ENCODE measurements around the gene NPAS3.

NPAS3 gene

GRCh38 chr14:33511851-33512640 is 573.4 kb downstream of the NPAS3 start:
- TF ChIP-seq TAF1 (IDR thresholded peaks at IDR 0.05; ENCODE audit: borderline replicate concordance, insufficient read depth, low read length) (no peak), FOXP2 (optimal IDR thresholded peaks at IDR 0.05; ENCODE audit: borderline replicate concordance, extremely low read depth, extremely low read length, insufficient read depth) (no peak), SIN3A (IDR thresholded peaks at IDR 0.05; ENCODE audit: borderline replicate concordance, insufficient read depth, low read length) (no peak), REST (IDR thresholded peaks at IDR 0.05; ENCODE audit: insufficient read depth in 1 of 2, low read depth in 2 of 2, low read length in 2 of 2) (no peak), POLR2AphosphoS5 (IDR thresholded peaks at IDR 0.05; ENCODE audit: low read depth, low read length) (no peak)

GRCh38 chr14:33515441-33515840 is 576.8 kb downstream of the NPAS3 start:
- no peak for TF ChIP-seq REST (IDR thresholded peaks at IDR 0.05; ENCODE audit: insufficient read depth in 1 of 2, low read depth in 2 of 2, low read length in 2 of 2)
- TF ChIP-seq FOXP2 (optimal IDR thresholded peaks at IDR 0.05; ENCODE audit: borderline replicate concordance, extremely low read depth, extremely low read length, insufficient read depth) = no peak
- TF ChIP-seq POLR2AphosphoS5 (IDR thresholded peaks at IDR 0.05; ENCODE audit: low read depth, low read length) = no peak
- no peak for TF ChIP-seq SIN3A (IDR thresholded peaks at IDR 0.05; ENCODE audit: borderline replicate concordance, insufficient read depth, low read length)
- TF ChIP-seq TAF1 (IDR thresholded peaks at IDR 0.05; ENCODE audit: borderline replicate concordance, insufficient read depth, low read length) = no peak

GRCh38 chr14:33515899-33516298 is 577.2 kb downstream of the NPAS3 start:
- no peak for TF ChIP-seq FOXP2 (optimal IDR thresholded peaks at IDR 0.05; ENCODE audit: borderline replicate concordance, extremely low read depth, extremely low read length, insufficient read depth)
- TF ChIP-seq SIN3A (IDR thresholded peaks at IDR 0.05; ENCODE audit: borderline replicate concordance, insufficient read depth, low read length) = no peak
- TF ChIP-seq POLR2AphosphoS5 (IDR thresholded peaks at IDR 0.05; ENCODE audit: low read depth, low read length) = no peak
- TF ChIP-seq TAF1 (IDR thresholded peaks at IDR 0.05; ENCODE audit: borderline replicate concordance, insufficient read depth, low read length) = no peak
- TF ChIP-seq REST (IDR thresholded peaks at IDR 0.05; ENCODE audit: insufficient read depth in 1 of 2, low read depth in 2 of 2, low read length in 2 of 2) = no peak

- TF ChIP-seq SIN3A (IDR thresholded peaks at IDR 0.05; ENCODE audit: borderline replicate concordance, insufficient read depth, low read length) = no peak
- TF ChIP-seq REST (IDR thresholded peaks at IDR 0.05; ENCODE audit: insufficient read depth in 1 of 2, low read depth in 2 of 2, low read length in 2 of 2) = no peak
- no peak for TF ChIP-seq TAF1 (IDR thresholded peaks at IDR 0.05; ENCODE audit: borderline replicate concordance, insufficient read depth, low read length)
- TF ChIP-seq FOXP2 (optimal IDR thresholded peaks at IDR 0.05; ENCODE audit: borderline replicate concordance, extremely low read depth, extremely low read length, insufficient read depth) = no peak
- TF ChIP-seq POLR2AphosphoS5 (IDR thresholded peaks at IDR 0.05; ENCODE audit: low read depth, low read length) = no peak
Measured at GRCh38 chr14:33516898-33517436, 578.3 kb downstream of the NPAS3 start.

All from PFSK-1 (cell line).